Aorta (tissue), 5 donors: ENCODE data around the gene PCNX2. TPM values are rescaled to one million over a fixed set of nuclear protein-coding genes. Genes with fewer than 3 reads are reported as not detected.
"Not testable (repeated sequence)": the region's sequence is repeated elsewhere in the genome, so short reads cannot be mapped to it uniquely, and the experiment has no call there.

Experiments
- ATAC-seq: fragments of 200-7000 bp; cut with Tn5 transposase; one replicate; pipeline ENCODE4 v1.9.1; 2022; ENCODE audit warnings: moderate library complexity; ENCODE audit not compliant: low FRiP score
- DNase-seq, 2 donors: peaks; one replicate each; pipeline ENCODE4 v3.0.0-alpha.2; 2020
- H3K27ac ChIP-seq, 2 donors: one replicate each; pipeline ENCODE4 v1.5.1; 2013; ENCODE audit warnings: low read length in 2 of 2, mild to moderate bottlenecking in 2 of 2, moderate library complexity in 2 of 2, control low read depth in 1 of 2, inconsistent platforms in 1 of 2, low read depth in 1 of 2
- H3K27me3 ChIP-seq, 2 donors: one replicate each; pipeline ENCODE4 v1.6.1; 2013; ENCODE audit warnings: control low read depth in 1 of 2, low read length in 1 of 2, mild to moderate bottlenecking in 1 of 2, moderate library complexity in 1 of 2; ENCODE audit not compliant: insufficient read depth in 2 of 2, control insufficient read depth in 1 of 2
- H3K36me3 ChIP-seq, 2 donors: one replicate each; pipeline ENCODE4 v1.6.1; 2013; ENCODE audit warnings: control low read depth in 1 of 2, low read length in 1 of 2, mild to moderate bottlenecking in 1 of 2; ENCODE audit not compliant: insufficient read depth in 2 of 2, control insufficient read depth in 1 of 2
- H3K4me1 ChIP-seq, 2 donors: one replicate each; pipeline ENCODE4 v1.6.1; 2013; ENCODE audit warnings: low read length in 2 of 2, control low read depth in 1 of 2, mild to moderate bottlenecking in 1 of 2, moderate library complexity in 1 of 2; ENCODE audit not compliant: insufficient read depth in 2 of 2, control insufficient read depth in 1 of 2
- H3K4me3 ChIP-seq, 2 donors: one replicate each; pipeline ENCODE4 v1.5.1; 2013; ENCODE audit warnings: low read length in 2 of 2, control low read depth in 1 of 2, mild to moderate bottlenecking in 1 of 2
- H3K9me3 ChIP-seq: one replicate; pipeline ENCODE4 v1.6.1; 2013; ENCODE audit warnings: mild to moderate bottlenecking, low read length; ENCODE audit not compliant: control insufficient read depth
- WGBS, 2 donors: extraction: QIAGEN DNeasy Blood & Tissue Kit; methylation state at CpG; one replicate each; pipeline ENCODE4 v1.1.7; 2013; 5-methylcytosine and 5-hydroxymethylcytosine counted together
- intact Hi-C, 2 donors: fragments of 100-400 bp; cut with DNase I; formaldehyde crosslinking; loops; one replicate each; pipeline versions ENCODE4 v1.14.2 to v1.15.0; 2022
- polyA plus RNA-seq, 2 donors: library from polyadenylated mRNA; stranded (reverse); fragments of 200-250 nt; gene quantifications; one replicate each; pipeline ENCODE4 v1.2.3, GENCODE V29; 2013
- total RNA-seq, 2 donors: library from RNA; stranded (reverse); fragmentation: NEBNext Ultra II Directional; extraction: Animal tissue kit (Norgen Biotek cat#: 25700); gene quantifications; one replicate each; pipeline ENCODE4 v1.2.1, GENCODE V29; 2021
- donor health status: healthy with polysubstance abuse.
- donor health status: Bipolar disorder and iron deficiency.
- donor health status: DM: no; HTN: no; CAD: no.
- donor health status: DM: no; HTN: no; CAD: no.
- donor health status: DM: yes; HTN: yes; CAD: no.

The PCNX2 gene
- total and polyA plus RNA-seq, 4 donors: 0.38 to 27.2 (median 20.1) TPM

DNA sequence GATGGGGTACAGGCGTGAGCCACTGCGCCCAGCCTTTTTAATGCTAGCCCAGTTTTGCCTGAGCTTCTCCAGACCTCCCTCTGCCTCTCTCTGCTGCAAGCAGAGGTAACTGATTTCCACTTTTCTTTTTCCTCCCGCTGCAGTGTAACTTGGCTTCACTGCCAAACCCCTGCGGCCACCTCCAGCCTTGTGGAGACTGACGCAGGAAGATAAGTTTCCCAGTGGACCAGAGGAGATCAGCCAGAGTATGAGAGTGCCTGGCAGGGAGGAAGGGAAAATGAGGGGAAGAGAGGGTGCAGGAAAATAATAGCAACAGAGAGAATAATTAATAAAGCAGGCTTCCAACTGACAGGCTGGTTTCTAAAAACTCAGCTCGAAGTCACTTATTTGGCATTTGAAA lies 143.7 kb downstream of the PCNX2 start:
- ATAC-seq (no peak), DNase-seq (no peak)
- no peaks in the 10 kb centered on the region for H3K9me3 ChIP-seq
- intact Hi-C loops: no loop called here
- 14 to 20% methylated on average over 6 of the region's 6 CpGs for WGBS, 2 donors
- no peak overlapping the region for H3K4me3 ChIP-seq
- H3K36me3 ChIP-seq: no peaks in the 10 kb centered on the region
- H3K27me3 ChIP-seq: no peaks in the 10 kb centered on the region
- no peaks in the 10 kb centered on the region for H3K4me1 ChIP-seq
- no peak overlapping the region for H3K27ac ChIP-seq

GRCh38 chr1:233144434-233144833 lies 151.1 kb downstream of the PCNX2 start:
- Histone ChIP-seq H3K36me3 (no peaks in the 10 kb centered on the region), H3K27me3 (no peaks in the 10 kb centered on the region), H3K4me3 (no peak overlapping the region), H3K9me3 (no peaks in the 10 kb centered on the region), H3K27ac (no peak overlapping the region), H3K4me1 (no peaks in the 10 kb centered on the region)
- intact Hi-C loops: no loop called here
- DNase-seq (no peak), ATAC-seq (no peak)
- 80 to 85% methylated on average over 2 of the region's 2 CpGs for WGBS, 2 donors

DNA sequence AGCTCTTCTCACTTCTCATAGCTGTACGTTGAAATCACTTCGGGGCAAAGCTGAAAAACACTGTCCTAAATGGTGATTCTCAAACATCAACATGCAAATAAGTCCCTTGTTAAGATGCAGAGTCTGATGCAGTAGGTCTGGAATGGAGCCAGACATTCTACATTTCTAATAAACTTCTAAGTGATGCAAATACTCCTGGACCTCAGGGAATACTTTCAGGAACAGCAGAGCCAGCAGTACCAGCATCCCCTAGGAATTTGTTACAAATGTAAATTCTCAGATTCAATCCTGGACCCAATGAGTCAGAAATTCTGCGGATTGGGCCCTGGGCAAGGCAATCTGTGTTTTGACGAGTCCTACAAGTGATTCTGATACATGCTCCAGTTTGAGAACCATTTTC lies 152.3 kb downstream of the PCNX2 start:
- 92 to 94% methylated on average over 4 of the region's 4 CpGs for WGBS, 2 donors
- H3K27me3 ChIP-seq: no peaks in the 10 kb centered on the region

GRCh38 chr1:233140974-233141373 lies 154.6 kb downstream of the PCNX2 start:
- Histone ChIP-seq H3K27me3 (no peaks in the 10 kb centered on the region), H3K36me3 (no peaks in the 10 kb centered on the region), H3K9me3 (no peaks in the 10 kb centered on the region), H3K27ac (no peak overlapping the region), H3K4me3 (no peak overlapping the region), H3K4me1 (no peaks in the 10 kb centered on the region)
- ATAC-seq (no peak), DNase-seq (no peak)
- intact Hi-C loops: no loop called here

More for the DNA sequence above, 152.3 kb downstream of the PCNX2 start:
- no peaks in the 10 kb centered on the region for H3K4me1 ChIP-seq
- no peak overlapping the region for H3K27ac ChIP-seq
- H3K9me3 ChIP-seq: no peaks in the 10 kb centered on the region
- no peak for ATAC-seq
- intact Hi-C loops: no loop called here
- DNase-seq: no peak
- H3K36me3 ChIP-seq: no peaks in the 10 kb centered on the region
- H3K4me3 ChIP-seq: no peak overlapping the region

- Histone ChIP-seq H3K4me1 (no peaks in the 10 kb centered on the region), H3K36me3 (no peaks in the 10 kb centered on the region), H3K9me3 (no peaks in the 10 kb centered on the region), H3K4me3 (no peak overlapping the region), H3K27me3 (no peaks in the 10 kb centered on the region), H3K27ac (no peak overlapping the region)
- no peak for ATAC-seq
- WGBS, 2 donors: 82 to 87% methylated on average over 5 of the region's 5 CpGs
- intact Hi-C loops: no loop called here
- no peak for DNase-seq
Observed at GRCh38 chr1:233140499-233140898, 155.0 kb downstream of the PCNX2 start.

DNA sequence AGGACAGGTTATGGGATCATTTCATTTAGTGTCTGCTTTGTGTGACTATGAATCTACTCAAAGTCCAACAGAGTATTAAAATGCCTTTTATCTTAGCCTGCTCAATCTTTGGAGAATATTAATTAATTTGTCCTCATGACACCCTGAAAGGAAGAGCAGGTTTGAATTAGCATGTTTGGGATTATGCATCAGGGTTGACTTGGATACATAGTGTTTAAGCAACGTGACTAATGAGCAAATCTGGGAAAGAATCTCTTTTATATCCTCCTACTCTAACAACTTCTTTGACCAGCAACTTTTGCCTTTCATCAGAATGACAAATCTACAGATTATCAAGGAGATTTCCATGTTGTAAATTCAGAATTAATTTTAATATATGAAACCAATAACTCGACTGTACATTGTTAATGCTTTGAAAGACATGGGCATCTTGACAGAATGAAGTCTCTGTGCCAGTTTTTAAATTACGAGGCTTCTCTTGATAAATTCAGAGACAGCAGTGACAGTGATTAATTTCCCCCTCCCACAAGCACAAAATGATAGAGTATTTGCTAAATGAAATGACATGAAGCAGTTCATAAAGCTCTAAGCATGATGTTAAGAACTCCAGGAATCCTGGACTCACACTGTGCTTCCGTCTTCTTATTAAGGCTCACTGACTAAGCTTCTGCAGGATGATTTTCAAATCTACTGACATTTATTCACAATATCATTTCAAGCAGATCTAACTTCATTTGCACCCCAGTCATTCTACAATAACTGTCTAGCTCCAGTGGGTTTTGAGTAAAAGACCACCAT lies 156.5 kb downstream of the PCNX2 start:
- no peaks in the 10 kb centered on the region for H3K9me3 ChIP-seq
- intact Hi-C loops: no loop called here
- ATAC-seq: no peak
- DNase-seq: no peak
- no peak overlapping the region for H3K4me3 ChIP-seq
- no peak overlapping the region for H3K27ac ChIP-seq
- no peaks in the 10 kb centered on the region for H3K36me3 ChIP-seq
- 87% methylated on average over 4 of the region's 4 CpGs for WGBS, 2 donors
- H3K27me3 ChIP-seq: no peaks in the 10 kb centered on the region
- H3K4me1 ChIP-seq: no peaks in the 10 kb centered on the region

DNA sequence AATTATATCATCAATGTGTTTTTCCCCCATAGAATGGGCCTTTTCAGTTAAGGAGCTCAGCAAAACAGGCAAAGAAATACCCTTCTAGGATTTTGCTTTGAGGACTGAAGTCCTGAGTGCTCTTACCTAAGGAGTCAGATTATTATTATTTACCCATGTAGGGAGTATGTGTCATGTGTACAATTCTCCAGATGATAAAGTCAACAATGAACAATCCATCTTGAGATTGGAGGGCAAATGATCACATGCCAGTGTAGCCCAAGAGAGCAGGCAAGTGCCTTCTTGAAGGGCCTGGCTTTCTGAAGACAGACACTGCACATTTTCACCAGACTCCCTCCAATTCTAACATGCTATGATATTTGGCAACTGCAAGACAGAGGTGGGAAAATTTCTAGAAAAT lies 159.7 kb downstream of the PCNX2 start:
- no peaks in the 10 kb centered on the region for H3K9me3 ChIP-seq
- H3K4me3 ChIP-seq: no peak overlapping the region
- no peaks in the 10 kb centered on the region for H3K27me3 ChIP-seq
- no peaks in the 10 kb centered on the region for H3K4me1 ChIP-seq
- no peak overlapping the region for H3K27ac ChIP-seq
- no peaks in the 10 kb centered on the region for H3K36me3 ChIP-seq
- DNase-seq: no peak
- intact Hi-C loops: no loop called here
- no peak for ATAC-seq

DNA sequence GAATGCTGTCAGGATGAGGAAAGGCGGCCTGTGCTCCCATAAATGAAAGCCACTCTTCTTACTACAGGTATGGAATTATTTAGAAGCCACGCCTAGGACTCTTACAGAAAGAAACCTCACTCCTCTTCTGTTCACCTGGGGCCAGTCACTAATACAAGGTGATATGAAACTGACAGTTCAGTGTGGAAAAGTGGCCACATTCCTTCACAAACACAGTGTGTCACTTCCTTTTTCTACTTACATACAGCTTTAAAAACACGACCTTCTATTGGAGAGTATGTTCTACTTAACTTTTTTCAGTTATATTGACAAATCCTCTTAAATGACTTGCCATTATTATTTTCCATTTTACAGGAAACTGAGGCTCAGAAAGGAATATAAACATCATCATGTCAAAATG lies 163.1 kb downstream of the PCNX2 start:
- ATAC-seq: no peak
- H3K4me1 ChIP-seq: no peaks in the 10 kb centered on the region
- intact Hi-C loops: no loop called here
- no peaks in the 10 kb centered on the region for H3K27me3 ChIP-seq
- H3K4me3 ChIP-seq: no peak overlapping the region
- H3K36me3 ChIP-seq: no peaks in the 10 kb centered on the region
- no peak overlapping the region for H3K27ac ChIP-seq
- H3K9me3 ChIP-seq: no peaks in the 10 kb centered on the region
- 87 to 89% methylated on average over 3 of the region's 3 CpGs for WGBS, 2 donors
- DNase-seq: no peak

- H3K4me1 ChIP-seq, ATAC-seq, H3K27ac ChIP-seq, H3K27me3 ChIP-seq, H3K36me3 ChIP-seq, H3K4me3 ChIP-seq, H3K9me3 ChIP-seq, intact Hi-C loops, DNase-seq: not testable (repeated sequence)
- 93 to 98% methylated on average over 25 of the region's 25 CpGs for WGBS, 2 donors
Observed at GRCh38 chr1:233129031-233129430, 166.5 kb downstream of the PCNX2 start.
